Smooth muscle cell (in vitro differentiated cells): ENCODE results near the gene LRSAM1. TPM values are rescaled to one million over a fixed set of nuclear protein-coding genes. Genes with fewer than 3 reads are reported as not detected.

Experiments used
- DNase-seq: peaks from one replicate; lab custom pipeline; 2025; ENCODE audit not compliant: unreplicated experiment; lab: John Stamatoyannopoulos, UW
- H2AFZ ChIP-seq: fragments of 200-600 bp; sonication (generic); 2 replicates; pipeline ENCODE4 v1.6.0; 2016; ENCODE audit warnings: antibody characterized with exemption, low read depth, mild to moderate bottlenecking
- H3F3A ChIP-seq: fragments of 200-600 bp; sonication (generic); 2 replicates; pipeline ENCODE4 v1.6.0; 2017; ENCODE audit warnings: antibody characterized with exemption, low read depth
- H3K27ac ChIP-seq: fragments of 200-600 bp; sonication (generic); 2 replicates; pipeline ENCODE4 v1.5.1; 2016; ENCODE audit warnings: low read depth, mild to moderate bottlenecking
- H3K27me3 ChIP-seq: fragments of 200-600 bp; sonication (generic); 2 replicates; pipeline ENCODE4 v1.6.1; 2016; ENCODE audit warnings: low read depth, mild to moderate bottlenecking
- H3K36me3 ChIP-seq: fragments of 200-600 bp; sonication (generic); 2 replicates; pipeline ENCODE4 v1.5.1; 2016; ENCODE audit warnings: low read depth
- H3K4me1 ChIP-seq: fragments of 200-600 bp; sonication (generic); 2 replicates; pipeline ENCODE4 v1.5.1; 2016; ENCODE audit warnings: low read depth
- H3K4me2 ChIP-seq: fragments of 200-600 bp; sonication (generic); 2 replicates; pipeline ENCODE4 v1.6.0; 2016; ENCODE audit warnings: mild to moderate bottlenecking
- H3K4me3 ChIP-seq: fragments of 200-600 bp; sonication (generic); 2 replicates; pipeline ENCODE4 v1.5.1; 2016; ENCODE audit warnings: mild to moderate bottlenecking
- H3K79me2 ChIP-seq: fragments of 200-600 bp; sonication (generic); 2 replicates; pipeline ENCODE4 v1.6.0; 2016; ENCODE audit warnings: low read depth, mild to moderate bottlenecking
- H3K9ac ChIP-seq: fragments of 200-600 bp; sonication (generic); 2 replicates; pipeline ENCODE4 v1.6.0; 2016; ENCODE audit warnings: low read depth
- H3K9me3 ChIP-seq: fragments of 200-600 bp; sonication (generic); replicated peaks from 2 replicates; pipeline ENCODE4 v1.5.1; 2016; ENCODE audit warnings: low read depth
- H4K20me1 ChIP-seq: fragments of 200-600 bp; sonication (generic); 2 replicates; pipeline ENCODE4 v1.6.0; 2016; ENCODE audit warnings: low read depth
- WGBS: methylation state at CpG from one replicate; pipeline ENCODE4 v1.1.7; 2016; ENCODE audit warnings: low lambda C conversion rate; 5-methylcytosine and 5-hydroxymethylcytosine counted together
- polyA plus RNA-seq: library from polyadenylated mRNA; unstranded; fragments of >200 nt; fragmentation: Nextera tagmentation; extraction: Ambion mirVana; gene quantifications from 2 replicates; pipeline ENCODE4 v1.2.1, GENCODE V29; 2016
- total RNA-seq: library from RNA; depleted of rRNA; stranded (reverse); fragments of >200 nt; gene quantifications from 2 replicates; pipeline ENCODE4 v1.2.3, GENCODE V29; 2014
- TF ChIP-seq, protein P1 (sequence below): fragments of 200-600 bp; sonication (generic); IDR thresholded peaks from 2 replicates; pipeline ENCODE4 v1.5.1; 2017; ENCODE audit warnings: borderline replicate concordance, mild to moderate bottlenecking, antibody characterized with exemption; ENCODE audit not compliant: insufficient read depth, poor library complexity, severe bottlenecking

Gene LRSAM1
- total and polyA plus RNA-seq, 2 experiments from 2014 or later = 10.5 to 27.0 TPM

GRCh38 chr9:127488946-127489345, 37.6 kb downstream of the LRSAM1 start:
- WGBS = 89% methylated on average over 8 of the region's 8 CpGs
- Histone ChIP-seq H3K9ac (no peak overlapping the region), H3K27me3 (no peaks in the 10 kb centered on the region), H3F3A (no peaks in the 10 kb centered on the region), H2AFZ (no peak overlapping the region), H3K36me3 (no peaks in the 10 kb centered on the region), H3K9me3 (no peaks in the 10 kb centered on the region), H3K4me2 (no peak overlapping the region), H3K79me2 (no peaks in the 10 kb centered on the region), H3K27ac (no peak overlapping the region), H4K20me1 (no peaks in the 10 kb centered on the region), H3K4me3 (no peak overlapping the region), H3K4me1 (no peaks in the 10 kb centered on the region)
- TF ChIP-seq, protein P1, sequence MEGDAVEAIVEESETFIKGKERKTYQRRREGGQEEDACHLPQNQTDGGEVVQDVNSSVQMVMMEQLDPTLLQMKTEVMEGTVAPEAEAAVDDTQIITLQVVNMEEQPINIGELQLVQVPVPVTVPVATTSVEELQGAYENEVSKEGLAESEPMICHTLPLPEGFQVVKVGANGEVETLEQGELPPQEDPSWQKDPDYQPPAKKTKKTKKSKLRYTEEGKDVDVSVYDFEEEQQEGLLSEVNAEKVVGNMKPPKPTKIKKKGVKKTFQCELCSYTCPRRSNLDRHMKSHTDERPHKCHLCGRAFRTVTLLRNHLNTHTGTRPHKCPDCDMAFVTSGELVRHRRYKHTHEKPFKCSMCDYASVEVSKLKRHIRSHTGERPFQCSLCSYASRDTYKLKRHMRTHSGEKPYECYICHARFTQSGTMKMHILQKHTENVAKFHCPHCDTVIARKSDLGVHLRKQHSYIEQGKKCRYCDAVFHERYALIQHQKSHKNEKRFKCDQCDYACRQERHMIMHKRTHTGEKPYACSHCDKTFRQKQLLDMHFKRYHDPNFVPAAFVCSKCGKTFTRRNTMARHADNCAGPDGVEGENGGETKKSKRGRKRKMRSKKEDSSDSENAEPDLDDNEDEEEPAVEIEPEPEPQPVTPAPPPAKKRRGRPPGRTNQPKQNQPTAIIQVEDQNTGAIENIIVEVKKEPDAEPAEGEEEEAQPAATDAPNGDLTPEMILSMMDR = no peak
- DNase-seq = no peak

- H3K79me2 ChIP-seq = no peaks in the 10 kb centered on the region
- no peak overlapping the region for H3K4me2 ChIP-seq
- H2AFZ ChIP-seq = no peak overlapping the region
- no peaks in the 10 kb centered on the region for H3K36me3 ChIP-seq
- H3F3A ChIP-seq = no peaks in the 10 kb centered on the region
- no peaks in the 10 kb centered on the region for H3K9me3 ChIP-seq
- no peaks in the 10 kb centered on the region for H4K20me1 ChIP-seq
- TF ChIP-seq, protein P1 = no peak
- no peaks in the 10 kb centered on the region for H3K27me3 ChIP-seq
- DNase-seq = no peak
- WGBS = 73% methylated on average over 20 of the region's 22 CpGs
- no peak overlapping the region for H3K27ac ChIP-seq
- no peak overlapping the region for H3K9ac ChIP-seq
- H3K4me1 ChIP-seq = no peaks in the 10 kb centered on the region
- H3K4me3 ChIP-seq = no peak overlapping the region
Observed at GRCh38 chr9:127489471-127490115, 38.3 kb downstream of the LRSAM1 start.

DNA sequence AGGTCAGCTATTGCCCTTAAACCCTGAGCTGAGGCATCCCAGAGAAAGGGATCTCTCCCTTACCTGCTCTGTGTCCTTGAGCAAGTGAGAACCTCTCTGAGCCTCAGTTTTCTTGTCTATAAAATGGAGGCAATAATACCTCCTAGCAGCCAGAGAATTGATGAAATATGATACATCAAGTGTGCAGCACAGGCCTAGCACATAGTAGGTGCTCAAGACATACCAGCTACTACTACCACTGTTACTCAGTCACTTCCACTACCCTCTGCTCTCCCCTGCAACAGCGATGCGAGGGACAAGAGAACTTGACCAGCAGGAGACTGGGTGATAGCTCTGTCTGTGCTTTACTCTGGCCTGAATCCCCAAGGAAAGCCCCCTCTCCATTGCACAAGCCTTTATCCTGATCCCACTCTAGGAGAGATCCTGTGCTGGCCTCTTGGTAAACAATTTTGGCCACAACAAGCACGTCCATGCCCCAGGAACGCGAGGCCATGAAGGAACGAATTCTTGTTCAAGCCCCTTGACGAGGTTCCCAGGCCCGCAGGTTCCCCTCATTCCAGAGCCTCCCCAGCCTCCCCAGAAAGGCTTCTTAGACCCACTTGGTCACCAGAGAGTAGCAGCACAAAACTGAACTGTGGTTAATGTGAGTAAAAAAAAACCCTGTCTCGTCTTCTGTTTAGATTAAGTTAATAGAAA, 39.4 kb downstream of the LRSAM1 start:
- TF ChIP-seq, protein P1 = no peak

DNA sequence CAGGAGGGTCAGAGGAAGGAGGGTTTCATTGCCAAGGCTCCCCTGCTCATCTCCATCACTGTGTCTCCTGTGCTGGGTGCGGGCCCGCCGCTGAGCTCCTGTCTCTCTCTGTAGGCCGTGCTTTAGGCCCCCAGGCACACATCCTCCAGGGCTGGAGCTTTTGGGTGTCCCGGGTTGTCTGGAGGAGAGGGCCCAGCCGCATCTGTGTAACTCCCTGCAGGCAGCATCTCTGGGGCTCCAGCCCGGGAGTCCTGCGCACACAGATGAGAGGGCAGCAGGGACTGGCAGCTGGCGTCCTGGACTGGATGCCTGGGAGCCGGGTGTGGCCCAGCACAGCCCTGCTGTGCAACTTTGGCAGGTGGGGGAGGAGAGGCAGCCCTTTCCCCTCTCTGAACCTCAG, 40.2 kb downstream of the LRSAM1 start:
- WGBS = 99% methylated on average over 9 of the region's 10 CpGs
- H4K20me1 ChIP-seq = no peaks in the 10 kb centered on the region
- no peaks in the 10 kb centered on the region for H3K79me2 ChIP-seq
- H3K27ac ChIP-seq = no peak overlapping the region
- no peak overlapping the region for H3K4me2 ChIP-seq
- H3K4me1 ChIP-seq = no peaks in the 10 kb centered on the region
- no peaks in the 10 kb centered on the region for H3K27me3 ChIP-seq
- H3K9ac ChIP-seq = no peak overlapping the region
- H3K9me3 ChIP-seq = no peaks in the 10 kb centered on the region
- no peak overlapping the region for H2AFZ ChIP-seq
- no peaks in the 10 kb centered on the region for H3K36me3 ChIP-seq
- DNase-seq = no peak
- H3F3A ChIP-seq = no peaks in the 10 kb centered on the region
- no peak overlapping the region for H3K4me3 ChIP-seq
- TF ChIP-seq, protein P1 = no peak

More for the DNA sequence above, 39.4 kb downstream of the LRSAM1 start:
- Histone ChIP-seq H4K20me1 (no peaks in the 10 kb centered on the region), H3K27ac (no peak overlapping the region), H3K36me3 (no peaks in the 10 kb centered on the region), H3K9ac (no peak overlapping the region), H3K9me3 (no peaks in the 10 kb centered on the region), H2AFZ (no peak overlapping the region), H3K4me1 (no peaks in the 10 kb centered on the region), H3K27me3 (no peaks in the 10 kb centered on the region), H3F3A (no peaks in the 10 kb centered on the region), H3K79me2 (no peaks in the 10 kb centered on the region), H3K4me3 (no peak overlapping the region), H3K4me2 (no peak overlapping the region)
- no peak for DNase-seq
- 92% methylated on average over 9 of the region's 9 CpGs for WGBS
